HG02981 (cell line): ENCODE measurements around the gene CD72.
A peak's percentile ranks its signal among the peaks of the same experiment; 100 is the strongest.
"Not testable (repeated sequence)": the region's sequence is repeated elsewhere in the genome, so short reads cannot be mapped to it uniquely, and the experiment has no call there.

Source experiments
- ATAC-seq: cut with Tn5 transposase; IDR thresholded peaks from one replicate; pipeline ENCODE4 v1.9.1; 2021; ENCODE audit warnings: mild to moderate bottlenecking, moderate library complexity; ENCODE audit not compliant: unreplicated experiment

The CD72 gene

DNA sequence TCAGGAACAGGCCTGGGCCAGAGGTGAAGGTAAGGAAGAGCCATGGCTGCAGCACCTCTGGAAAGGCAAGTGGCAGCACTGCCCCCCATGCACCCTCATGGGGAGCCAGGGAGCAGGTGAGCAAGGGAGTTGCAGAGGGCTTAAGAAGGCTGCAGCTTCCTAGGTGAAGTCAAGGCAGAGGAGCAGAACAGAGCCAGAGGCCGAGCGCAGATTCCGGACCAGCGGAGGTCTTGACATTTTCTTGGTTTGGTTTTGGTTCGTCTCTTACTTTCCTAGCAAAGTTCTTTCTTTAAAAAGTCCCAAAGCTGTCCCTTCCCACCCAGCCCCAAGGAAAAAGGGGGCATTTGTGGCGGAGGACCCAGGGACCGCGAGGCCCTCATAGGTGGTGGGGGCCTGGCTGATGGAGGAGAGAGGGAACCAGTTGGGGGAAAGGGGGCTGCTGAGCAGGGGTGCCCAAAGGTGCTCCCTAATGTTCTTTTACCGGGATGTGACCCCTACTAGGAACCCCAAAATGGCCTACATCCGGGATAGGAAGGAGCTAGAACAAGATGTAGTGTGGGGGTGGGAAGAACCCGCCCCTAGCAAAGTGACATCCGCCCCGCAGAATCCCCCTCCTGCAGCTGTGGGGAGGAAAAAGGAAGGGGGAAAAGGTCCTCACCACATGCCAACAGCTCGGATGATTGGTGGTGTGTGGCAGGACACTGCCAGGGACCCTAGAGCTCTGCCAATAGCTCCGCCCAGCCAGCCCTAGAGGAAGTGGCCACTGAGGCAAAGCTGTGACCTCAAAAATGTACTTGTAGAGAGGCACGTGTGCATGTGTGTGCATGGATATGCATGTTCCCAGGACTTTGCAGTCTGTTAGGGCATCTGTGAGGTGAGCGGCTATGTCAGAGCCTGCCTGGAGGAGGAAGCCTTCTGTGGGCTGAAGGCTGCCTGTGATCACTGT, 914 bp upstream of the CD72 start:
- ATAC-seq = peak; percentile 49

- ATAC-seq = no peak
These were observed 665 bp downstream of the CD72 start for GRCh38 chr9:35617548-35617947.

DNA sequence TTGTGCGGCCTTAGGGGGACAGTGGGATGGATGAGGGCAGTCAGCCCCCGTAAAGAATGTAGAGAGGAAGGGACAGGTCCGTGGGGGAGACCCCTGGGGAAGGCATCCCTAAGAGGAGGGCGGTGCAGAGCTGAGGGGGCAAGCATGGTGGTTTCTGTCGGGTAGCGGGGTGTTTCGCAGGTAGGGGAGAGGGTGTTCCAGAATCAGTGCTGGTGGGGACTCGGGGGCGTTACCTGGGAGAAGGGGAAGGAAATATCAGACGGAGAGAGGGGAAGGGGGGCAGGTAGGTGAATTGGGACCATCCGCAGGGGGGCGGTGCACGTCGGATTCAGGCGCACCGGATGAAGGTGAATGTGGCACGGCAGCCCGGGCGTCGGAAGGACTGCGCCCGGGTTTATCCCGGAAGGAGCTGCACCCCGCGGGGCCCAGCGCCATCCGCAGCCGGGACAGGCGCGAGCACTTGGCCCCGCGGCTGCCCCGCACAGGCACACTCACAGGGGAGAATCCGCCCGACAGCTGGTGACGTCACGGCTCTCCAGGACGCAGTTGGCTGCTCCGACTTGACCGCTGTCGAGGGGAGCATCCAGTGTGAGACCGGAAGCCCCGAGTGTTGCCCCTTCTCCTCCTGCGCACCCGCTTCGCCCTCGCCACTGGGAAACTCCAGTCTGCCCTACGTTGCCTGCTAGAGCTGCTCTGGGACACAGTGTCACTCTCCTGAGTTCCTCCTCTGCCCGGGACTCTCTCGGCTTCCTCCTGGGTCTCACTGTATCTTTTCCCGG, 1.3 kb downstream of the CD72 start:
- no peak for ATAC-seq

DNA sequence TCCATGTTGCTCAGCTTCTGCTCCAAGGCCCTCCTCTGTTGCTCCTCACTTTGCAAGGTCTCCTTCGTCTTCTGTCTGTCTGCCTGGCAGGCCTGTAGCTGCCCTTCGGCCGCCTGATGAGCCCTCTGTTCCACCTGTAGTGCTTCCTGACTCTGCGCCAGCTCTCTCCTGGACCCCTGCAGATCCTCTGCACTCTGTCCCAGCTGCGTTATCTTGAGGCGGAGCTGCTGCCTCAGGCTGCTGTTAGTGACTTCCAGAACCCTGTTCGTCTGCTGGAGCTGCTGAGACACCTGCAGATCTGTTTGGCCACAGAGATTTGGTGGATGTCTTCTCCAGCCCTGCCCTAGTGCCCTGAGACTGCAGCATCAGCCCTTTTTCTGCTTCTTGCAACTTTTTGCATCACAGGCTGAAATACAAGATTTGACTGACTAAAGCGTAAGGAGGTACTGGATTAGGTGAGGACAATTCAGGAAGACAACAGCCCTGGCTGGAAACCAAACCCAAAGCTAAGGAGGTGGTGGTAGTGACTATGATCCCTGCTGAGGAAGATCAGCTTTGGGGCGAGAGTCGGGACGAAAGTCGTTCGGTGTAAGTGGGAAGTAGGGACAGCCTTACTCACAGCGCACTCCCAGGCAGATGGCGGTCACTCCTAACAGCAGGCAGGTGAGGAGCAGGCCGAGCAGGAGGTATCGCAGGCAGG, 2.1 kb downstream of the CD72 start:
- no peak for ATAC-seq

- no peak for ATAC-seq
These were observed 5.4 kb downstream of the CD72 start for GRCh38 chr9:35612843-35613242.

- ATAC-seq = not testable (repeated sequence)
These were observed 6.1 kb downstream of the CD72 start for GRCh38 chr9:35612066-35612465.

- no peak for ATAC-seq
These were observed 6.9 kb downstream of the CD72 start for GRCh38 chr9:35611230-35611797.

DNA sequence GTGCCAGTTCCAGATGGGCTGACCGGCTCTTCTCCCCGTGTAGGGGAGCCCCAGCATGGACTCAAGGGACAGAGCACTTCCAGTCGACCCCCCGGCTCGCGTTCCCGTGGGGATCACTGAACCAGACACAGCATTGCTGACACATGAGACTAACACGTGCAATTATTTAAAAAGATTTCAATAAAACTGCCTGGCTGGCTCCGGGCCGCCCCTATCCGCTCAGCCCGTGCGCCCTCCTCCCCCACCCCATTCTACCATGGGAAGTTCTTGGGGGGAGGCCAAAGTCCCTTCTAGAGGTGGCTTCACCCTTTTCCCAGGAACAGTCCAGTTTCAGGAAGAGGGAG, 8.4 kb downstream of the CD72 start:
- ATAC-seq = no peak

DNA sequence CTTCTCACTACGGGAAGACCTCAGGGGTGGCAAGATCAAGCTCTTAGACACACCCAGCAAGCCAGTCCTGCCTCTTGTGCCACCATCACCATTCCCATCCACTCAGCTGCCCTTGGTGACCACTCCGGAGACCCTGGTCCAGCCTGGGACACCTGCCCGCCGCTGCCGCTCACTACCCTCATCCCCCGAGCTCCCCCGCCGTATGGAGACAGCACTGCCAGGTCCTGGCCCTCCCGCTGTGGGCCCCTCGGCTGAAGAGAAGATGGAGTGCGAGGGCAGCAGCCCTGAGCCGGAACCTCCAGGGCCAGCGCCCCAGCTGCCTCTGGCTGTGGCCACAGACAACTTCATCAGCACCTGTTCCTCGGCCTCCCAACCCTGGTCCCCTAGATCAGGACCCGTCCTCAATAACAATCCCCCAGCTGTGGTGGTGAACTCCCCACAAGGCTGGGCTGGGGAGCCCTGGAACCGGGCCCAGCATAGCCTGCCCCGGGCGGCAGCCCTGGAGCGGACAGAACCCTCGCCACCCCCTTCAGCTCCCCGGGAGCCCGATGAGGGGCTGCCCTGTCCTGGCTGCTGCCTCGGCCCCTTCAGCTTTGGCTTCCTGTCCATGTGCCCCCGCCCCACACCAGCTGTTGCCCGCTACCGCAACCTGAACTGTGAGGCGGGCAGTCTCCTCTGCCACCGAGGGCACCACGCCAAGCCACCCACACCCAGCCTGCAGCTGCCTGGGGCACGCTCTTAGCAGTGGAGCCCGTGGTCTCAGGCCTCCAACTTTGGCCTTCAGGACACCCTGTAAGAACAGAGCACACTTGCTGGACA, 9.0 kb downstream of the CD72 start:
- ATAC-seq = no peak

DNA sequence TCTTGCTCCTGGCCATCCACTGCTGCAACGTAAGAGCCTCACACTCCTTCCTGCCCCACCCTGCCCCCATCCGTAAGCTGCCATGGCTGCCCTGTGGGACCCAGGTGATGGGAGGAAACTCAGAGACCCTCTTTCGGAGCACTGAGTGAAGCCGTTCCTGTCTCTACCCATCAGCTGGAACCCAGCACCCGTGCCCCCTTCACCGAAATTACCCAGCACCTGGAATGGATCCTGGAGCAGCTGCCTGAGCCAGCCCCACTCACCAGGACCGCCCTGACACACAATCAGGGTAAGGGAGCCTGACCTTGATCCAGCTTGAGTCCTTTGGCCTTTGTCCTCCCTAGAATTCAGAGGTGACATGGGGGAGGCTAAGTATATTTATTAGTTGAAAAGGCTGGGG, 10.0 kb downstream of the CD72 start:
- no peak for ATAC-seq

GRCh38 chr9:35606726-35607125, 11.5 kb downstream of the CD72 start:
- ATAC-seq = no peak

GRCh38 chr9:35606138-35606504, 12.1 kb downstream of the CD72 start:
- ATAC-seq = no peak

GRCh38 chr9:35605351-35606137, 12.7 kb downstream of the CD72 start:
- no peak for ATAC-seq

DNA sequence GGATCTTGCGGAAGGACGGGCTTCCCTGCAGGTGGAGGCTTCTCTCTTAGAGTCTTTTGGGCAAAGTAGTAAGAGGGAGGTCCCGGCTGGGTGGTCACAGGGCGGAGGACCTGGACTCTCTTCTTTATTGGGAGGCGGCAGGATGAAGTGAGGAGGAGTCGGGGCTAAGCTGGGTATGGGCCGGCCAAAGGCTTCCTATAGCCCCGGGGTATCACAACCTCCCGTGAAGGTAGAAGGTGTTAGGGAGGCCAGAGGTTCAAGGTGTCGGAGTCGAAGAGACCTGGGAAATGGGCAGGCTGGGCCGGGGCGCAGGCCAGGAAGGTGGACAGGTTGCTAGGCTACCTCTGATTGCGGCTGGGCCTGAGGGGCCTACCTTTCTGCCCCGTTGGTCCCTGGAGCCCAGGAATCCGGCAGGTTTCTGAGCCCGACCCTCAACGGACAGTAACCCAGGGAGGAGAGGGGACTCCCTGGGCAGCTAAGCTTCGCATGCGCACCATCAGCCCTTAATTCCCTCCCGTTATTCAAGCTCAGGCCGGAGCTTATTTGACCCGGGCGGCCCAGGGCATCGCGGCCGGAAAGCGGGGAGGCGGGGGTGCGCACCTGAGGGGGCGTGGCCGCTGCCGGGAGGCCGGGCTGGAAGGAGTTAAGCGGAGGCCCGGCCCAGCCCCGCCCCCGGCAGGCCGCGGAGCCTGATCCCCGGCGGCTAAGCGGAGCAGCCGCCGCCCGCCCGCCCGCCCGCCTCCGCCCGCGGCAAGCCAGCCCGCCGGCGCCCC, 13.4 kb downstream of the CD72 start, which contains the start of gene TESK1:
TSS of gene TESK1 (plus strand) at position 685 of the 773 bp plus-strand sequence. CDS start 358 bp downstream, outside the sequence.
- peak; percentile 41 for ATAC-seq

- ATAC-seq = peak; percentile 85
These were observed 14.1 kb downstream of the CD72 start for GRCh38 chr9:35603986-35604577.

DNA sequence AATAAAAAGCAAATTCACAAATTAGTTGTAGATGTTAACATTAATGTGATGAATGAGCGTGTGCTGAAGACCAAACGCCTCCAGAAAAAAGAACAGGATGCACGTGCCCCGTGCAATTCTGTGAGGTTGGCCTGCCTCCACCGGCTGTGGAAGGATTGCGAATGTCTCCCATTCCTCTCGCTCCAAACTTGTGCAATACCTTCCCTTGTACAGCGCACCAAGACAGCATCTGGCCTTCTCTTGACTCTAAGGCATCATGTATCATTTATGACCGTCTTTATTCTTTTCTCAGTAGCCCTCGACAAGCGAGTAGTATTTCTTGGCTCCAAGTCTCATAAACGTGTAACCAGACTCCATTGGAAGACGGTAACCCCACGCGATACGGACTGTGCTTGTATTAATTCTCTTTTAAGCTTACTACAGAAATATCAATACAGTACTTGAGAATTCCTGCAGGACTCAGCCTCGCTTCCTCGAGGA, 14.7 kb downstream of the CD72 start:
- ATAC-seq = no peak

GRCh38 chr9:35599763-35600604, 18.2 kb downstream of the CD72 start:
- ATAC-seq = no peak
